Cardiac fibroblast (primary cell): ENCODE results near the gene EPHA6.

Experiments
- DNase-seq, 2 donors: peaks; one replicate each; pipeline versions ENCODE4 v3.0.0 to v3.0.0-alpha.2; 2010; ENCODE audit warnings: low read depth in 2 of 2
- H3K4me3 ChIP-seq, 2 donors: replicated peaks in 1 of 2; 1 replicate in 1 of 2; 2 replicates in 1 of 2; pipeline ENCODE4 v1.5.1; 2011; ENCODE audit warnings: low read depth in 2 of 2, low read length in 2 of 2, mild to moderate bottlenecking in 2 of 2, moderate library complexity in 1 of 2
- CTCF ChIP-seq: IDR thresholded peaks from one replicate; pipeline ENCODE4 v1.5.1; 2011; ENCODE audit warnings: low read depth, mild to moderate bottlenecking, low read length, inconsistent platforms

Gene EPHA6

GRCh38 chr3:96813820-96814650 lies at the start of gene EPHA6:
Gene EPHA6, plus strand, starts transcription at chr3:96814594.
- H3K4me3 ChIP-seq = peak within 1 kb of the TSS; percentile 47 to 53
- TF ChIP-seq CTCF = no peak
- peak; percentile 45 to 57 for DNase-seq

- H3K4me3 ChIP-seq = no peak overlapping the region
These were observed 37.6 kb upstream of the EPHA6 start for GRCh38 chr3:96776818-96777217.

GRCh38 chr3:96779810-96780209 lies 34.6 kb upstream of the EPHA6 start:
- no peak for DNase-seq
- no peak for TF ChIP-seq CTCF
- no peak overlapping the region for H3K4me3 ChIP-seq

More at GRCh38 chr3:96776818-96777217, 37.6 kb upstream of the EPHA6 start:
- no peak for TF ChIP-seq CTCF
- DNase-seq = no peak

GRCh38 chr3:96796101-96796500 lies 18.3 kb upstream of the EPHA6 start:
- no peak overlapping the region for H3K4me3 ChIP-seq
- DNase-seq = no peak
- no peak for TF ChIP-seq CTCF

GRCh38 chr3:96803870-96804269 lies 10.5 kb upstream of the EPHA6 start:
- DNase-seq = no peak
- H3K4me3 ChIP-seq = no peak overlapping the region
- no peak for TF ChIP-seq CTCF

GRCh38 chr3:96806341-96806740 lies 8.1 kb upstream of the EPHA6 start:
- no peak overlapping the region for H3K4me3 ChIP-seq
- no peak for TF ChIP-seq CTCF
- DNase-seq = no peak
